GM12878 (cell line): ENCODE measurements around the gene GMDS. TPM values are rescaled to one million over a fixed set of nuclear protein-coding genes. Genes with fewer than 3 reads are reported as not detected.

Experiments used
- ATAC-seq: fragments of 200-7000 bp; cut with Tn5 transposase; 3 replicates; pipeline ENCODE4 v1.9.1; 2020; ENCODE audit warnings: mild to moderate bottlenecking, moderate library complexity
- BruUV-seq: library from RNA; stranded (reverse); fragments of 400-500 nt; replicated peaks from 2 replicates; lab custom pipeline; 2021; lab: Mats Ljungman, UMichigan
- CTCF ChIA-PET: fragments of 300-600 bp; sonication (Branson Sonifier 250); formaldehyde crosslinking; extraction: SDS; loops from one replicate; lab custom pipeline; 2021; ENCODE audit warnings: inconsistent platforms; lab: Yijun Ruan, JAX
- POLR2A ChIA-PET: fragments of 350-600 bp; formaldehyde crosslinking; extraction: SDS; loops from one replicate; lab custom pipeline; 2021; ENCODE audit warnings: inconsistent platforms; lab: Charles Lee
- RAD21 ChIA-PET: fragments of 300-600 bp; sonication (Branson Sonifier 250); formaldehyde crosslinking; loops from one replicate; lab custom pipeline; 2023; ENCODE audit warnings: antibody characterized with exemption; ENCODE audit not compliant: unreplicated experiment; lab: Charles Lee
- SMC1A ChIA-PET: fragments of 300-600 bp; sonication (Branson Sonifier 250); formaldehyde crosslinking; loops from one replicate; lab custom pipeline; 2023; ENCODE audit not compliant: unreplicated experiment, uncharacterized antibody; lab: Charles Lee
- DNase-seq: peaks from one replicate; pipeline ENCODE4 v3.0.0-alpha.2; 2011; ENCODE audit warnings: low read depth, low spot score
- FAIRE-seq: peaks from 3 replicates; lab custom pipeline; 2011; peaks lifted over from hg19 to GRCh38; lab: Jason Lieb, UNC
- H2AFZ ChIP-seq: 2 replicates; pipeline ENCODE4 v1.6.0; 2011; ENCODE audit warnings: low read depth, low read length, control low read depth; ENCODE audit not compliant: control insufficient read depth
- H3K27ac ChIP-seq: 2 replicates; pipeline ENCODE4 v1.5.1; 2011; ENCODE audit warnings: control low read depth; ENCODE audit not compliant: control insufficient read depth, insufficient read depth
- H3K27me3 ChIP-seq, 2 experiments: replicated peaks in 1 of 2; 2 replicates each; pipeline versions ENCODE4 v1.6.0 to v1.6.1; 2011; ENCODE audit warnings: low read length in 1 of 2; ENCODE audit not compliant: control insufficient read depth in 2 of 2, insufficient read depth in 2 of 2
- H3K36me3 ChIP-seq, 2 experiments: 2 replicates each; pipeline ENCODE4 v1.5.1; 2011; ENCODE audit warnings: low read length in 1 of 2; ENCODE audit not compliant: control insufficient read depth in 2 of 2, insufficient read depth in 2 of 2
- H3K4me1 ChIP-seq: 2 replicates; pipeline ENCODE4 v1.6.1; 2011; ENCODE audit warnings: mild to moderate bottlenecking, low read length, moderate library complexity, mixed read lengths; ENCODE audit not compliant: control insufficient read depth, insufficient read depth
- H3K4me2 ChIP-seq: 2 replicates; pipeline ENCODE4 v1.6.0; 2011; ENCODE audit warnings: control low read depth; ENCODE audit not compliant: control insufficient read depth, insufficient read depth
- H3K4me3 ChIP-seq: fragments of 200-600 bp; sonication (generic); 2 replicates; pipeline ENCODE4 v1.5.1; 2016
- H3K79me2 ChIP-seq: 2 replicates; pipeline ENCODE4 v1.6.0; 2011; ENCODE audit warnings: low read length; ENCODE audit not compliant: control insufficient read depth, insufficient read depth
- H3K9ac ChIP-seq: 2 replicates; pipeline ENCODE4 v1.8.0; 2011; ENCODE audit warnings: low read length, control low read depth, mixed read lengths; ENCODE audit not compliant: control insufficient read depth, insufficient read depth
- H3K9me3 ChIP-seq: replicated peaks from 3 replicates; pipeline ENCODE4 v1.5.1; 2011; ENCODE audit warnings: mild to moderate bottlenecking, low read length; ENCODE audit not compliant: control insufficient read depth, insufficient read depth
- H4K20me1 ChIP-seq: 2 replicates; pipeline ENCODE4 v1.6.0; 2011; ENCODE audit not compliant: control insufficient read depth, insufficient read depth
- BHLHE40 ChIP-seq, 2 experiments: fragments of 450-650 bp in 1 of 2; IDR thresholded peaks; 2 replicates each; pipeline ENCODE4 v1.6.1; 2011 to 2017; ENCODE audit warnings: low read depth in 2 of 2, borderline replicate concordance in 1 of 2, improper control_type of control experiment in 1 of 2, low read length in 1 of 2, mild to moderate bottlenecking in 1 of 2
- BMI1 ChIP-seq: fragments of 450-650 bp; IDR thresholded peaks from 2 replicates; pipeline ENCODE4 v1.6.1; 2016; ENCODE audit warnings: mild to moderate bottlenecking, moderate library complexity, borderline replicate concordance
- CHD4 ChIP-seq: fragments of 200-600 bp; sonication (generic); IDR thresholded peaks from 2 replicates; pipeline ENCODE4 v1.6.1; 2016; ENCODE audit warnings: mild to moderate bottlenecking
- ELK1 ChIP-seq: IDR thresholded peaks from 2 replicates; pipeline ENCODE4 v1.6.1; 2012; ENCODE audit warnings: low read depth, low read length, improper control_type of control experiment
- IKZF1 ChIP-seq: fragments of 450-650 bp; conservative IDR thresholded peaks from 2 replicates; pipeline ENCODE4 v1.6.1; 2017; ENCODE audit warnings: antibody characterized with exemption, mild to moderate bottlenecking
- IRF3 ChIP-seq: fragments of 450-650 bp; IDR thresholded peaks from 2 replicates; pipeline ENCODE4 v1.6.1; 2014; ENCODE audit warnings: mild to moderate bottlenecking
- PAX5 ChIP-seq: IDR thresholded peaks from 2 replicates; pipeline ENCODE4 v1.6.1; 2011; ENCODE audit warnings: low read depth, low read length, borderline replicate concordance
- RAD21 ChIP-seq: IDR thresholded peaks from 2 replicates; pipeline ENCODE4 v1.6.1; 2011; ENCODE audit warnings: mild to moderate bottlenecking, low read depth, low read length, moderate library complexity; ENCODE audit not compliant: insufficient read depth
- SPI1 ChIP-seq: IDR thresholded peaks from 2 replicates; pipeline ENCODE4 v1.6.1; 2011; ENCODE audit warnings: low read depth, mild to moderate bottlenecking, low read length, moderate library complexity, borderline replicate concordance; ENCODE audit not compliant: insufficient read depth
- STAT1 ChIP-seq: fragments of 450-650 bp; conservative IDR thresholded peaks from 2 replicates; pipeline ENCODE4 v1.6.1; 2014; ENCODE audit warnings: antibody characterized with exemption, mild to moderate bottlenecking
- WRNIP1 ChIP-seq: IDR thresholded peaks from 2 replicates; pipeline ENCODE4 v1.6.1; 2011; ENCODE audit warnings: low read depth, low read length, improper control_type of control experiment, borderline replicate concordance
- WGBS: methylation state at CpG from one replicate; pipeline ENCODE4 v1.1.6; 2016; ENCODE audit warnings: low lambda C conversion rate; ENCODE audit not compliant: insufficient replicate concordance, insufficient coverage; ENCODE audit errors: missing lambda C conversion rate; 5-methylcytosine and 5-hydroxymethylcytosine counted together
- in situ Hi-C: fragments of 300-500 bp; cut with MboI; formaldehyde crosslinking; loops from 9 replicates; pipeline ENCODE4 v1.14.3; 2018; ENCODE audit warnings: mixed read lengths
- intact Hi-C: fragments of 100-400 bp; cut with micrococcal nuclease; formaldehyde crosslinking; loops from one replicate; pipeline ENCODE4 v1.14.2; 2022; ENCODE audit not compliant: unreplicated experiment
- polyA plus RNA-seq, 11 experiments: library from polyadenylated mRNA; depleted of rRNA in 4 of 11; unstranded in 6 of 11; stranded (reverse) in 5 of 11; fragments of >200 nt; fragmentation: Nextera tagmentation in 4 of 11; fragmentation: Illumina TruSeq in 1 of 11; extraction: Ambion mirVana in 4 of 11; extraction: Trizol in 1 of 11; gene quantifications; 1 replicate in 1 of 11; 2 replicates in 10 of 11; pipeline versions ENCODE4 v1.2.1 to v1.2.3, GENCODE V29; 2011 to 2016; ENCODE audit warnings: inconsistent platforms in 2 of 11, missing spikeins in 2 of 11, low read depth in 1 of 11
- total RNA-seq, 4 experiments: library from RNA; depleted of rRNA in 3 of 4; stranded (reverse); fragments of >200 nt in 3 of 4; fragmentation: Illumina TruSeq in 1 of 4; extraction: Trizol in 1 of 4; gene quantifications; 2 replicates each; pipeline versions ENCODE4 v1.2.1 to v1.2.3, GENCODE V29; 2013 to 2021
- TF ChIP-seq, protein P1 (sequence below): fragments of 150-350 bp; IDR thresholded peaks from 2 replicates; pipeline ENCODE4 v1.6.1; 2016; ENCODE audit warnings: low read depth, low read length
- TF ChIP-seq, protein P2 (sequence below): fragments of 450-650 bp; IDR thresholded peaks from 2 replicates; pipeline ENCODE4 v1.6.1; 2017; ENCODE audit warnings: low read depth, mild to moderate bottlenecking, moderate library complexity
- TF ChIP-seq, protein P3 (sequence below): fragments of 450-650 bp; IDR thresholded peaks from 2 replicates; pipeline ENCODE4 v1.6.1; 2017; ENCODE audit warnings: mild to moderate bottlenecking, low read depth, inconsistent platforms; ENCODE audit not compliant: poor library complexity, severe bottlenecking

GMDS gene
- total and polyA plus RNA-seq, 10 of the 15 experiments (the other 5 are each of a cell fraction or from before 2014, with no cell fraction given): 0.61 to 53.8 (median 29.3) TPM

GRCh38 chr6:2149361-2150006, 95.9 kb downstream of the GMDS start:
- FAIRE-seq: no peak
- no peaks in the 10 kb centered on the region for H3K4me1 ChIP-seq
- H3K79me2 ChIP-seq: no peaks in the 10 kb centered on the region
- in situ Hi-C loops: no loop called here
- ChIA-PET RAD21 (no interaction called here), POLR2A (no interaction called here), CTCF (no interaction called here), SMC1A (no interaction called here)
- 92% methylated on average over 9 of the region's 9 CpGs for WGBS
- H3K9me3 ChIP-seq: no peaks in the 10 kb centered on the region
- no peak for ATAC-seq
- no peak for DNase-seq
- H3K4me3 ChIP-seq: no peak overlapping the region
- no peaks in the 10 kb centered on the region for H4K20me1 ChIP-seq
- no TSS peak for BruUV-seq
- H3K27me3 ChIP-seq: no peaks in the 10 kb centered on the region
- H3K4me2 ChIP-seq: no peak overlapping the region
- H3K36me3 ChIP-seq: no peaks in the 10 kb centered on the region
- intact Hi-C loops: no loop called here
- H3K9ac ChIP-seq: no peak overlapping the region
- no peak overlapping the region for H3K27ac ChIP-seq
- H2AFZ ChIP-seq: no peak overlapping the region
- TF ChIP-seq, protein P1, sequence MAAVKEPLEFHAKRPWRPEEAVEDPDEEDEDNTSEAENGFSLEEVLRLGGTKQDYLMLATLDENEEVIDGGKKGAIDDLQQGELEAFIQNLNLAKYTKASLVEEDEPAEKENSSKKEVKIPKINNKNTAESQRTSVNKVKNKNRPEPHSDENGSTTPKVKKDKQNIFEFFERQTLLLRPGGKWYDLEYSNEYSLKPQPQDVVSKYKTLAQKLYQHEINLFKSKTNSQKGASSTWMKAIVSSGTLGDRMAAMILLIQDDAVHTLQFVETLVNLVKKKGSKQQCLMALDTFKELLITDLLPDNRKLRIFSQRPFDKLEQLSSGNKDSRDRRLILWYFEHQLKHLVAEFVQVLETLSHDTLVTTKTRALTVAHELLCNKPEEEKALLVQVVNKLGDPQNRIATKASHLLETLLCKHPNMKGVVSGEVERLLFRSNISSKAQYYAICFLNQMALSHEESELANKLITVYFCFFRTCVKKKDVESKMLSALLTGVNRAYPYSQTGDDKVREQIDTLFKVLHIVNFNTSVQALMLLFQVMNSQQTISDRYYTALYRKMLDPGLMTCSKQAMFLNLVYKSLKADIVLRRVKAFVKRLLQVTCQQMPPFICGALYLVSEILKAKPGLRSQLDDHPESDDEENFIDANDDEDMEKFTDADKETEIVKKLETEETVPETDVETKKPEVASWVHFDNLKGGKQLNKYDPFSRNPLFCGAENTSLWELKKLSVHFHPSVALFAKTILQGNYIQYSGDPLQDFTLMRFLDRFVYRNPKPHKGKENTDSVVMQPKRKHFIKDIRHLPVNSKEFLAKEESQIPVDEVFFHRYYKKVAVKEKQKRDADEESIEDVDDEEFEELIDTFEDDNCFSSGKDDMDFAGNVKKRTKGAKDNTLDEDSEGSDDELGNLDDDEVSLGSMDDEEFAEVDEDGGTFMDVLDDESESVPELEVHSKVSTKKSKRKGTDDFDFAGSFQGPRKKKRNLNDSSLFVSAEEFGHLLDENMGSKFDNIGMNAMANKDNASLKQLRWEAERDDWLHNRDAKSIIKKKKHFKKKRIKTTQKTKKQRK: no peak
- TF ChIP-seq RAD21 (no peak), BHLHE40 (IDR thresholded peaks at IDR 0.05; ENCODE audit: borderline replicate concordance in 1 of 2, low read depth in 2 of 2, low read length in 1 of 2) (no peak), BMI1 (no peak), STAT1 (no peak), PAX5 (no peak), CHD4 (no peak), SPI1 (no peak), IKZF1 (no peak), ELK1 (no peak), IRF3 (no peak), WRNIP1 (no peak)
- TF ChIP-seq, protein P2, sequence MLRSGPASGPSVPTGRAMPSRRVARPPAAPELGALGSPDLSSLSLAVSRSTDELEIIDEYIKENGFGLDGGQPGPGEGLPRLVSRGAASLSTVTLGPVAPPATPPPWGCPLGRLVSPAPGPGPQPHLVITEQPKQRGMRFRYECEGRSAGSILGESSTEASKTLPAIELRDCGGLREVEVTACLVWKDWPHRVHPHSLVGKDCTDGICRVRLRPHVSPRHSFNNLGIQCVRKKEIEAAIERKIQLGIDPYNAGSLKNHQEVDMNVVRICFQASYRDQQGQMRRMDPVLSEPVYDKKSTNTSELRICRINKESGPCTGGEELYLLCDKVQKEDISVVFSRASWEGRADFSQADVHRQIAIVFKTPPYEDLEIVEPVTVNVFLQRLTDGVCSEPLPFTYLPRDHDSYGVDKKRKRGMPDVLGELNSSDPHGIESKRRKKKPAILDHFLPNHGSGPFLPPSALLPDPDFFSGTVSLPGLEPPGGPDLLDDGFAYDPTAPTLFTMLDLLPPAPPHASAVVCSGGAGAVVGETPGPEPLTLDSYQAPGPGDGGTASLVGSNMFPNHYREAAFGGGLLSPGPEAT: no peak
- TF ChIP-seq, protein P3, sequence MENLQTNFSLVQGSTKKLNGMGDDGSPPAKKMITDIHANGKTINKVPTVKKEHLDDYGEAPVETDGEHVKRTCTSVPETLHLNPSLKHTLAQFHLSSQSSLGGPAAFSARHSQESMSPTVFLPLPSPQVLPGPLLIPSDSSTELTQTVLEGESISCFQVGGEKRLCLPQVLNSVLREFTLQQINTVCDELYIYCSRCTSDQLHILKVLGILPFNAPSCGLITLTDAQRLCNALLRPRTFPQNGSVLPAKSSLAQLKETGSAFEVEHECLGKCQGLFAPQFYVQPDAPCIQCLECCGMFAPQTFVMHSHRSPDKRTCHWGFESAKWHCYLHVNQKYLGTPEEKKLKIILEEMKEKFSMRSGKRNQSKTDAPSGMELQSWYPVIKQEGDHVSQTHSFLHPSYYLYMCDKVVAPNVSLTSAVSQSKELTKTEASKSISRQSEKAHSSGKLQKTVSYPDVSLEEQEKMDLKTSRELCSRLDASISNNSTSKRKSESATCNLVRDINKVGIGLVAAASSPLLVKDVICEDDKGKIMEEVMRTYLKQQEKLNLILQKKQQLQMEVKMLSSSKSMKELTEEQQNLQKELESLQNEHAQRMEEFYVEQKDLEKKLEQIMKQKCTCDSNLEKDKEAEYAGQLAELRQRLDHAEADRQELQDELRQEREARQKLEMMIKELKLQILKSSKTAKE: no peak
